Measurements from ENCODE around the gene CEACAM4.

Gene CEACAM4

GRCh38 chr19:41569481-41570150, 57.3 kb downstream of the CEACAM4 start:
- TF ChIP-seq CTCF (IDR thresholded peaks at IDR 0.05; ENCODE audit: low read length, missing control alignments) = no peak
- no peak overlapping the region for H3K4me3 ChIP-seq (replicated peaks; ENCODE audit: low read depth, low read length)
- DNase-seq (ENCODE audit: low read depth) = no peak

All from fibroblast of pulmonary artery (primary cell).